Measurements from ENCODE around the gene DMRTA2. TPM values are rescaled to one million over a fixed set of nuclear protein-coding genes. Genes with fewer than 3 reads are reported as not detected.

The DMRTA2 gene
- total and polyA plus RNA-seq, 2 donors from 2014 or later, result not detected

DNA sequence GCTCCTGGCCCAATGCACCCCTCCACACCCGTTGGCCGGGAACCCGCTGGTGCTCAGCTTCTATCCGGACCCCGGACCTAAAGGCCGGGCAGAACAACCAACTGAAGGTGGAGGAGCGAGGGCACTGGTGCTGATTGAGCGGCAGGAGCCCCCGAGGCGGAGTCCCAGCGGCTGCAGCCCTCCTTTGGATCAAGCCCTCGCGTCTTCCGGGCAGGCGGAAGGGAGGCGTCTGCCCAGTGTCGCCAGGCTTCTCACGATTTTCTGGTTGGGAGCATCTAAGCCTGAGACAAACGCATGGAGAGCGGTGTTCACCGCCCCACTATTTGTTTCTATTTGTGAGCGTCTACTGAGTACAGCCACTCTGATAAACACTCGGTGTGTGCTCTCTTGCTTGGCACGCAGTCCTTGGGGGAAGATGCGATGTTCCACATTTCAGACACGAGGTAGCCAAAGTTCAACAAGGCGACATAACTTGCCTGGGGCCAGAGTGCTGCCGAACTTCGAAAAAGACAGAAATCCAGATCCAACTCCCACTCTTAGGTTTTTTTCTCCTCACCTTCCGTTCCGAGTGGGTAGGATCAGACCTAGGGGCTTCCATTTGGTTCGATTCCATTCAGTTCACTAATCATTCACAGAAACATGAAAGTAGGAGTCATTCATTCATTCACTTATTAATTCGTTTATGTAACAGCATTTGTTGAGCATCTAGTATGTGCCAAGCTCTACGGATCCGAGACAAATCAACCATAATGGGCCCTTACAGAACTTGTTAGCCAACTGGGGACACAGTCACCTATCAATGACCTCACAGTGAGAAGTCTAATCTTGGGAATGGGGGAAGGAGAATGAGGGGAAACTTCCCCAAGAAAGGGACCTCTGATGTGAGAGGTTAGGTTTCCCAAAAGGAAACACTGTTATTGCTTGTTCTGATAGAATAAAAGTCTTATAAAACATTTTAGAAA, 4.9 kb upstream of the DMRTA2 start:
- FAIRE-seq (no peak), DNase-seq (peak in 4 of 5 donors; percentile 26 to 40 (median 29))
- Histone ChIP-seq H3K4me1 (ENCODE audit: control insufficient read depth in 2 of 3, insufficient read depth in 2 of 3, low read depth in 1 of 3, low read length in 3 of 3) (peaks cover 0 to 10% (median 0%) of the 10 kb centered on the region in 3 donors), H3K9ac (ENCODE audit: low read length in 3 of 3) (no peak overlapping the region), H3K27ac (ENCODE audit: low read depth in 2 of 2, low read length in 2 of 2) (no peak overlapping the region), H3K36me3 (ENCODE audit: control insufficient read depth in 2 of 3, insufficient read depth in 3 of 3, low read length in 3 of 3) (no peaks in the 10 kb centered on the region), H3K27me3 (ENCODE audit: control insufficient read depth, insufficient read depth, low read length) (peaks cover 85% of the 10 kb centered on the region), H3K4me3 (ENCODE audit: low read length in 3 of 3) (no peak overlapping the region), H3K9me3 (ENCODE audit: control insufficient read depth in 2 of 3, insufficient read depth in 1 of 3, low read length in 3 of 3) (no peaks in the 10 kb centered on the region)
- TF ChIP-seq, protein P1, sequence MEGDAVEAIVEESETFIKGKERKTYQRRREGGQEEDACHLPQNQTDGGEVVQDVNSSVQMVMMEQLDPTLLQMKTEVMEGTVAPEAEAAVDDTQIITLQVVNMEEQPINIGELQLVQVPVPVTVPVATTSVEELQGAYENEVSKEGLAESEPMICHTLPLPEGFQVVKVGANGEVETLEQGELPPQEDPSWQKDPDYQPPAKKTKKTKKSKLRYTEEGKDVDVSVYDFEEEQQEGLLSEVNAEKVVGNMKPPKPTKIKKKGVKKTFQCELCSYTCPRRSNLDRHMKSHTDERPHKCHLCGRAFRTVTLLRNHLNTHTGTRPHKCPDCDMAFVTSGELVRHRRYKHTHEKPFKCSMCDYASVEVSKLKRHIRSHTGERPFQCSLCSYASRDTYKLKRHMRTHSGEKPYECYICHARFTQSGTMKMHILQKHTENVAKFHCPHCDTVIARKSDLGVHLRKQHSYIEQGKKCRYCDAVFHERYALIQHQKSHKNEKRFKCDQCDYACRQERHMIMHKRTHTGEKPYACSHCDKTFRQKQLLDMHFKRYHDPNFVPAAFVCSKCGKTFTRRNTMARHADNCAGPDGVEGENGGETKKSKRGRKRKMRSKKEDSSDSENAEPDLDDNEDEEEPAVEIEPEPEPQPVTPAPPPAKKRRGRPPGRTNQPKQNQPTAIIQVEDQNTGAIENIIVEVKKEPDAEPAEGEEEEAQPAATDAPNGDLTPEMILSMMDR (IDR thresholded peaks at IDR 0.05; ENCODE audit: borderline replicate concordance, extremely low read depth, insufficient read depth), result no peak
- intact Hi-C loops (cut with DNase I), result no loop called here

DNA sequence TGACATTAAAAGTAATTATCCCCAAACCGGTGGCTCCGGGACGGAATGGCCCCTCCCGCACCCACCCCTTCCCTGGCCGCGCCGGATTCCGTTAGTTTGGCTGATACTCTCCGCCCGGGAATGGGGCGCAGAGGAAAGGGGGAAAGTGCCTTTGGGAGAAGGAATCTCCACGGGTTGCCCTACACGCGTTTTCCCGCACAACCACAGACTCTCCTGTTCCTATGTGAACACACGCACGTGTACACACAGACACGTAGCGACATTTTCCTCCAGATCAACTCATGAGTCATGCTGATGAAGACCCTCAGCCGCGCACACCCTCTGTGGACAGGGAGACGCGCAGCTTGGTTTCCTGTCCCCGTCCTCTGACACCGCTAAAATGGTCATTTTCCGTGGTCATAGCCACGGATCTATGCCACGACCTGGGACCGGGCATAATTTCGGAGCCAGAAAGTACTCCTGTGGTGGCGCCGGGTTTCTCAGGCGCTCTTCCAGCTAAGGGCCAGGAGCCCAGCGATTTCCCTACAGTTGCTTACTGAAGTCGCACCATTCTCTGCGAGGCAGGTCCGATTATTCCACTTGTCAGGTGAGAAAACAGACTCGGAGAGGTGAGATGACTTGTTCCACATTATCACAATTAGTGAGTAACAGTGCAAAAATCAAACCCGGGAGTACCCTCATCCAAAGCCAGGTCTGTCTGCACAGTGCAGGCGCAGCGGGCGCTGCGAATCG, 4.0 kb upstream of the DMRTA2 start:
- H3K4me3 ChIP-seq (ENCODE audit: low read length in 3 of 3), result no peak overlapping the region
- no peak overlapping the region for H3K9ac ChIP-seq (ENCODE audit: low read length in 3 of 3)
- peaks cover 0 to 14% (median 0%) of the 10 kb centered on the region in 3 donors for H3K4me1 ChIP-seq (ENCODE audit: control insufficient read depth in 2 of 3, insufficient read depth in 2 of 3, low read depth in 1 of 3, low read length in 3 of 3)
- no peaks in the 10 kb centered on the region for H3K36me3 ChIP-seq (ENCODE audit: control insufficient read depth in 2 of 3, insufficient read depth in 3 of 3, low read length in 3 of 3)
- H3K9me3 ChIP-seq (ENCODE audit: control insufficient read depth in 2 of 3, insufficient read depth in 1 of 3, low read length in 3 of 3), result no peaks in the 10 kb centered on the region
- intact Hi-C loops (cut with DNase I), result no loop called here
- TF ChIP-seq, protein P1 (IDR thresholded peaks at IDR 0.05; ENCODE audit: borderline replicate concordance, extremely low read depth, insufficient read depth), result no peak
- peaks cover 86% of the 10 kb centered on the region for H3K27me3 ChIP-seq (ENCODE audit: control insufficient read depth, insufficient read depth, low read length)
- H3K27ac ChIP-seq (ENCODE audit: low read depth in 2 of 2, low read length in 2 of 2), result no peak overlapping the region
- DNase-seq (peak in 3 of 5 donors; percentile 19 to 53 (median 22)), FAIRE-seq (no peak)

GRCh38 chr1:50426702-50427085, 3.5 kb upstream of the DMRTA2 start:
- no peak overlapping the region for H3K4me3 ChIP-seq (ENCODE audit: low read length in 3 of 3)
- intact Hi-C loops (cut with DNase I), result no loop called here
- no peak for FAIRE-seq
- H3K27me3 ChIP-seq (ENCODE audit: control insufficient read depth, insufficient read depth, low read length), result peaks cover 87% of the 10 kb centered on the region
- H3K4me1 ChIP-seq (ENCODE audit: control insufficient read depth in 2 of 3, insufficient read depth in 2 of 3, low read depth in 1 of 3, low read length in 3 of 3), result peaks cover 0 to 14% (median 0%) of the 10 kb centered on the region in 3 donors
- no peak overlapping the region for H3K27ac ChIP-seq (ENCODE audit: low read depth in 2 of 2, low read length in 2 of 2)
- TF ChIP-seq, protein P1 (IDR thresholded peaks at IDR 0.05; ENCODE audit: borderline replicate concordance, extremely low read depth, insufficient read depth), result no peak
- no peak overlapping the region for H3K9ac ChIP-seq (ENCODE audit: low read length in 3 of 3)
- no peaks in the 10 kb centered on the region for H3K36me3 ChIP-seq (ENCODE audit: control insufficient read depth in 2 of 3, insufficient read depth in 3 of 3, low read length in 3 of 3)
- H3K9me3 ChIP-seq (ENCODE audit: control insufficient read depth in 2 of 3, insufficient read depth in 1 of 3, low read length in 3 of 3), result no peaks in the 10 kb centered on the region
- DNase-seq, result peak in 4 of 5 donors; percentile 15 to 40 (median 24)

Data from kidney (tissue), 14 donors.